NCI-H524 treated with DMSO at 0.1 percent for 48 hours (cell line): ENCODE results near the gene MYL5.
"Not testable (repeated sequence)": the region's sequence is repeated elsewhere in the genome, so short reads cannot be mapped to it uniquely, and the experiment has no call there.

Experiments
- DNase-seq: peaks from one replicate; lab custom pipeline; 2025; lab: John Stamatoyannopoulos, UW

The MYL5 gene

GRCh38 chr4:635851-636627 is 38.3 kb upstream of the MYL5 start:
- DNase-seq, result no peak

DNA sequence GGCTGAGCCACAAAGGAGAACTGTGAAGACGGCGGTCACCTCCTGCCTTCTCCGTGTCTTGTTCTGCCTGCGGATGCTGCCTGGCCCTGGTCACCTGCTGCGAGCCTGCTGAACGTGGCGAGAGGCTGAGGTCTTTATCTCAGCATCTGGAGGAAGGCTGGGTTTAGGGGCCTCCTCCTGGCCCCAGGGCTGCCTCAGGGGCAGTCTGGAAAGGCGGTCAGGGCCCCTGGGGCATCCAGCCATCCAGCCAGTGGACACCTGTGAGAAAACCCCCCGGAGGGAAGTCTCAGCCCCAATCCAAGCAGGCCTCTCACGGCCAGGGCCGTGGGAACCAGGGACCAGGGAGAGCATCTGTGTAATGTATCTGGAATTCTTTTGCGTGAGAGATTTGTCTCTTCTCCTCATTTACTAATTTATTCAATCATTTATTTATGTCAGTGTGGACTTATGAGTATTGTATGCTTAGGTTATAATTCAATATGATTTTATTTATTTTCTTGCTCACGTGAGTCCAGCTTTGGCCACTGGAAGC is 37.6 kb upstream of the MYL5 start:
- no peak for DNase-seq

DNA sequence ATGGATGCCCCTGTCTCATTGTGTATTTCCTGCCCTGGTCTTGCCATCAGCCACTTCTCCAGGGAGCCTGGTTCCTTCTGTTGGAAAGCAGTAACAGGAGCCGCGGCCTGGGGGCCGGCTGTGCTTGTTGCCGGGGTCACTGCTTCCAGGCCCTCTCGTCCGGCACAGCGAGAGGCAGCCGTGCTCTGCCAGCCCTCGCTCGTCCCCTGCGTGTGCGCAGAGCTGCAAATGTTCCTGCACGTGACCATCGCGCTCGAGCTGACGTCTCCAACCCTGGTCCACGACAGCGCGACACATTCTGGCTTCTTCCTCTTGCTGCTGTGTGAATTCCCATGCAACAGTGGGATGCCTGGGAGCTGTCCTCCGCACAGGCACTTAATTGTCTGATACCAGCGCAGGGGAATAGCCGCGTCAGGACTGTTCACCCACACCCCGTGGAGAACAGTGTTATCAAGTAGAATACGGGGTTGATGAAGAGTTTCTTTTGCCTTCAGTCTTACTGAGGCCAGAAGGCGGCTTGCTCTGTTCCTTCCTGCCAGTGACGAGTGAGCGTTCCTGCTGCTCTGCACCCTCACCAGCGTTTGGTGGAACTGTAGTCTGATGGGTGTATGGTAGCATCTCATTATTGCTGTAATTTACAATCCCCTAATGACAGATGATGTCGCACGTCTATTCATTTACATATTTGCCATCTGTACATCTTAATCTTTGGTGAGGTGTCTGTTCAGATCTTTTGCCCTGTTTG is 36.6 kb upstream of the MYL5 start:
- DNase-seq, result peak; percentile 65

DNA sequence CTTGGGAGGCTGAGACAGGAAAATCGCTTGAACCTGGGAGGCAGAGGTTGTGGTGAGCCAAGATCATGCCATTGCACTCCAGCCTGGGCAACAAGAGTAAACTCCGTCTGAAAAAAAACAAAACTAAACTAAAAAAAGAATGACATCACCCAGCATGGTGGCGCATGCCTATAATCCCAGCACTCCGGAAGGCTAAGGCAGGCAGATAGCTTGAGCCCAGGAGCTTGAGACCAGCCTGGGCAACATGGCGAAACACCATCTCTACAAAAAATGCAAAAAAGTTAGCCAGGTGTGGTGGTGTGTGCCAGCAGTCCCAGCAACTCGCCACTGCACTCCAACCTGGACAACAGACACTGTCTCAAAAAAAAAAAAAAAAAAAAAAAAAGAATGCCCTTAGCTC is 32.0 kb upstream of the MYL5 start:
- DNase-seq, result not testable (repeated sequence)

GRCh38 chr4:646460-646859 is 27.9 kb upstream of the MYL5 start:
- DNase-seq, result no peak

DNA sequence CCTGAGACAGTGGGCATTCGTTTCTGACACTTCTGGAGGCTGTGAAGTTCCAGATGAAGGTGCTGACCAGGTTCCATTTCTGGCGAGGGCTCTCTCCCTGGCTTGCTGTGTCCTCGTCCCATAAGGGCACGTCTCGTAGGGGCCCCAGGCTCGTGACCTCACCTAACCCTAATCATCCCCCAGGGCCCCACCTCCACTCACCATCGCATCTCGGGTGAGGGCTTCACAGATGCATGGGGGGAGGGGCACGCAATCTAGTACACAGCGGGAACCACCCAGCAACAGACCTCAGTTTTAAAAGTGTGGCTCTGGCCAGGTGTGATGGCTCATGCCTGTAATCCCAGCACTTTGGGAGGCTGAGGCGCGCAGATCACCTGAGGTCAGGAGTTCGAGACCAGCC is 26.9 kb upstream of the MYL5 start:
- DNase-seq, result no peak

- DNase-seq, result peak; percentile 6
Measured at GRCh38 chr4:648579-649292, 25.6 kb upstream of the MYL5 start.

DNA sequence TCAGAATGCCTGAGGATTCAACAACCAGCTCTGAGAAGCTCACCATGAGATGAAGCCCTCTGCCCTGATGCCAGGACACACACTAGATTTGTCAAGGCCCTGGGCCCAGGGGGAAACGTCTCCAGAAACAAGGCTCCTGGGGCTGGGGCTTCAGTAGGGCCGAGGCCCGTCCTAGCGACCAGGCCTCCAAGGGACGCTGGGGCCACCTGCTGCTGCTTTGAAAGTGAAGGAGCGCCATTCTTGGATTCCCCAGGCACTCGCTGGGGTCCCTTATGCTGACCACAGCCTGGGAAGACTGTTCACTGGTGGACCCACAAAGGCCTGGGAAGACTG is 25.1 kb upstream of the MYL5 start:
- DNase-seq, result no peak

DNA sequence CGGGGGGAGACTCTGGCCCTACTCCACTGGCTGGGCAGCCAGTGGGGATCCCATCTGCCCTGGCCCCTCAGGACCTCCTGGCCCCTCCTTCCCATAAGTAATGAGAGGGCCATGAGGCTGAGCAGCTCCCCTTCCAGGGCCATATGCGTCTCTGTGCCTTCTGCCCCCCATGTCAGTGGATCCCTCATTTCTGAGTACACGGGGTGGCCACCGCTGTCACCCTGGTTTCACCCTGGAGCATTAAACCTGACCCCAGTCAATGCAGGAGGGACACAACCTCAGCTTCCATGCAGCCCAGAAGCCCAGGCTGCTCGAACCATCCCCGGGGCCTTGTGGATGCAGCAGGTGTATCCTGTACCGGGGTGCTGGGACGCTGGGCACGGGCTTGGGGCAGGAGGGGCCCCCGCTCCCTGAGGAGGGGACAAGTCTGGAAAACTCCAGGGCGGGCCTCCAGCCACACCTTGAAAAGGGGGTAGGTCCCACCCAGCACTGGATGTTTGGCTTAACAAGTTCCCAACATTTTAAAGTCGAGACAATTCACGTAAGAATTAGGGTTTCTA is 24.5 kb upstream of the MYL5 start:
- no peak for DNase-seq

DNA sequence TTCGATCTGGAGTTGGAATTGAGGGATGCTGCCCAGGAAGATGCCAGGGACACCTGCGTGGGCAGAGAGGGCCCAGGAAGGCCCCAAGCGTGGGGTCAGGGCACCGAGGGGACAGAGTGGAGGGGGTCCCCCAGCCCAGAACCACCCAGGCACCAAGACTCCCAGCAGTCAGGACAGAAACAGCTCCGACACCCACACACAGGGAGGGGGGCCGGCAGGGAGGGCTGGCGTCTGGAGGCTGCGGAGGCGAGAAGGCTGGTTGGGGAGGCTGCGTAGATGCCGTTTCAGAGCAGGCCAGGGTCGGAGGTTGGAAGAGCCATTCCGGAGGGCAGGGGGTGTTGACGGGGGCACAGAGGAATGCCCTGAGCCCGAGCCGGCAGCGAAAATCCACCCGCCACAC is 23.9 kb upstream of the MYL5 start:
- no peak for DNase-seq

DNA sequence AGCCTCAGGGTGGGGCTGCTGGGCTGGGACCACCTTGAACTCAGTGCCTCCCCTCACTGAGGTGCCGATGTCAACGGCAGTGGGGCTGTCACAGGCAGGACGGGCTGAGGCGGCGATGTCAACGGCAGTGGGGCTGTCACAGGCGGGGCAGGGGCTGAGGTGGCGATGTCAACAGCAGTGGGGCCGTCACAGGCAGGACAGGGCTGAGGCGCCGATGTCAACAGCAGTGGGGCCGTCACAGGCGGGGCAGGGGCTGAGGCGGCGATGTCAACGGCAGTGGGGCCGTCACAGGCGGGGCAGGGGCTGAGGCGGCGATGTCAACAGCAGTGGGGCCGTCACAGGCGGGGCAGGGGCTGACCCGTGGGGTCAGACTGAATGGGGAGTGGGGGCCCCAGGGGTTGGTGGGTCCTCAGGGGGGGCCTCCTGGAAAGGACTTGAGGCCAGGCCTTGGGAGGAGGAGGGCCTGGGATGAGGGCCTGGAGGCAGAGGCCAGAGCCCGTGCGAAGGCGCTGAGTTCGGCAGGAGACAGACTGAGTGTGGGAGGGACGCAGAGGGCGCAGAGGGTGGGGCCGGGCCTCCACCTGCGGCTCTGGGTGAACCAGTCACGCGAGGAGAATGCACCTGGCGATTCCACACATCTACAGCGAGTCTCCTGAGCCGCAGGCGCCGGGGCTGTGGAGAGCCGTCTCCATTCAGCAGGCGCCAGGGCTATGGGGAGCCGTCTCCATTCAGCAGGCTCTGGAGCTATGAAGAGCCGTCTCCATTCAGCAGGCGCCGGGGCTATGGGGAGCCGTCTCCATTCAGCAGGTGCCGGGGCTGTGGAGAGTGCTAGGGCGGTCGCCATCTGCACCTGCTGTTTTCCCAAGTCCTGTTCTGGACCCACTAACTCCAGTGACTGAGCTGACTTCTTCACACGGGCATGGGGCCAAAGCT is 23.1 kb upstream of the MYL5 start:
- DNase-seq, result no peak

GRCh38 chr4:651884-652642 is 22.3 kb upstream of the MYL5 start:
- DNase-seq, result no peak

GRCh38 chr4:653080-653821 is 21.1 kb upstream of the MYL5 start:
- DNase-seq, result no peak

DNA sequence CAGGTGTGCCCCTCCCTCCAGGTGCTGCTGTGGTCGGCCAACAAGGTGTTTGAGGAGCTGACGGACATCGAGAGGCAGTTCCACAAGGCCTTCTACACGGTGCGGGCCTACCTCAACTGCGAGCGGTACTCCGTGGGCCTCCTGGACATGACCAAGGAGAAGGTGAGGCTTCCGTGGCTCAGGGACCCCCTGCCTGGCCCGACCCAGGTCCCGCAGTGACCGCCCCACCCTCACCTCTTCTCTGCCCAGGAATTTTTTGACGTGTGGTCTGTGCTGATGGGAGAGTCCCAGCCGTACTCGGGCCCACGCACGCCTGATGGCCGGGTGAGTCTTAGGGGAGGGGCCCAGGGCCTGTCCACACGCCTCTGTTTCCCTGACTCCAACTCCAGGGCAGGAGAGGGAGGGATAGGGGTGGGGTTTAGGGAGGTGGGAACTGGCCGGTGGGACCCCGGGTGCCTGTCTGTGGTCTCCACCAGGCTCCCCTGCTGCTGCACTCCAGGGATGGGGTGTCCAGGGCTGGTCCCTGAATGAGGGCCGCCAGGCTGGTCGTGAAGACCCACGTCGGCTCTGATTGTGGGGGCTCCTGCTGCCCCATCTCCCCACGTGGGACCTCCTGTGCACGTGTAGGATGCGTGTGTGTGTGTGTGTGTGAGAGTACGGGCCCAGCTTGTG is 20.4 kb upstream of the MYL5 start:
- no peak for DNase-seq

DNA sequence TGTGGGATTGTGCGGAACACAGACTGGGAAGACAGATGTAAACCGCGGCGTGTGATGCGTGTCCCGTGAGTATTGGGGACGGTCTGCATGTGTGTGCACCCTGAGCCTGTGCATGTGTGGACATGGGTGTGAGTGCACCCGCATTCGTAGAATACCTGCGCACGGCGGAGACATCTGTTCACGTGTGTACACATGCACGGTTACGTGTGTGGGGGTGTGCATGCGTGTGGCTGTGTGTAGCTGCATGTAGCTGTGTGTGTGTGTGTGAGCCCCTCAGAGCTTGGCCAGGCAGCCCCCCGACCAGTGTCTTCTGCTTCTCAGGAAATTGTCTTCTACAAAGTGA is 19.9 kb upstream of the MYL5 start:
- DNase-seq, result no peak

GRCh38 chr4:654871-655463 is 19.4 kb upstream of the MYL5 start:
- no peak for DNase-seq

- DNase-seq, result no peak
Measured at GRCh38 chr4:655464-656151, 18.7 kb upstream of the MYL5 start.
